Measurements from ENCODE around the gene DHRS7C.

Gene DHRS7C, protein sequence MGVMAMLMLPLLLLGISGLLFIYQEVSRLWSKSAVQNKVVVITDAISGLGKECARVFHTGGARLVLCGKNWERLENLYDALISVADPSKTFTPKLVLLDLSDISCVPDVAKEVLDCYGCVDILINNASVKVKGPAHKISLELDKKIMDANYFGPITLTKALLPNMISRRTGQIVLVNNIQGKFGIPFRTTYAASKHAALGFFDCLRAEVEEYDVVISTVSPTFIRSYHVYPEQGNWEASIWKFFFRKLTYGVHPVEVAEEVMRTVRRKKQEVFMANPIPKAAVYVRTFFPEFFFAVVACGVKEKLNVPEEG

DNA sequence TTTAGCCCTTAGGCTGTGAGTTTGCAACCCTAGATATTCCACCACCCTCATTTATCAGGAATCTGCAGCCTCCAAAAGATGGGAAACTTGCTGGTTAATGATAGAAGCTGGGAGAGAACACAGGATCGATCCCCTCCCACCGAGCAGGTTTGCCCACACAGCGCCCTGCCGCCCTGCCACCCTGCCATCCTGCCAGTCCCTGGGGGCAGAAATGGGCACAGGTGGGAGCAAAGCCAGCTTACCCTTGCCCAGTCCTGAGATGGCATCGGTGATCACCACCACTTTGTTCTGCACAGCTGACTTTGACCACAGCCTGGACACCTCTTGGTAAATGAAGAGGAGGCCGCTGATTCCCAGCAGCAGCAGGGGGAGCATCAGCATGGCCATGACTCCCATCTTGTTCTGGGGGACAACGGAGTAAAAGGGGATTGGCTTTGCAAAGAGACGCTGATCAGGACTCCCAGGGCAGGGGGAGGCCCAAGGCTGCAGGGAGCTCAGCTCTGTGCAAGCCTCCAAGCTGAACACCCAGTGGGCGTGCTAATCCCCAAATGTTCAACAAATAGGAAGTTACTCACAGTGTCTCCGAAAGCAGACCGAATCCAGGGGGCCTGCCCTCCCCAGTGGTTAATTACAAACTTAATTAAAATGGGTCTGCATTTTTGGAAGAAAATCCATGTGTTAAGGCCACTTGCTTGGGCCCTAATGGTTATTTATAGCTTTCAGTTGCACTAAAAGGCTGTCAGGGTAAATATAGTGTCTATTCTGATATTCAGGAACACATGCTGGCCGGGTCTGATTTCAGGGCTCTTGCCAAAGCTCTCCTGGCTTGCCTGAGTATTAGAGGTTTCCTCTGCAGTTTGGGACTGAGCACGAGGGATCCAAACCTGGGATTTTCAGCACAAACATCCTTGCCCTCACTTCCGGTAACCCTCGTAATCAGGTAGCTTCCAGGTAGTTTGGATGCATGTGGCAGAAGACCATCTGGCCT is at the start of gene DHRS7C:
Gene DHRS7C (minus strand): TSS at position 704 of the 988 bp plus-strand sequence. CDS start 308 bp downstream, at position 396.
- peak in 2 of 56 donors; percentile 11 to 14 for DNase-seq

GRCh38 chr17:9839433-9839832 is 48.0 kb upstream of the DHRS7C start:
- DNase-seq, result no peak

- DNase-seq, result no peak
These were observed 46.4 kb upstream of the DHRS7C start for GRCh38 chr17:9837551-9838471.

GRCh38 chr17:9833922-9834321 is 42.5 kb upstream of the DHRS7C start:
- DNase-seq, result no peak

GRCh38 chr17:9830711-9831110 is 39.3 kb upstream of the DHRS7C start:
- no peak for DNase-seq

- no peak for DNase-seq
These were observed 38.0 kb upstream of the DHRS7C start for GRCh38 chr17:9829343-9829742.

DNA sequence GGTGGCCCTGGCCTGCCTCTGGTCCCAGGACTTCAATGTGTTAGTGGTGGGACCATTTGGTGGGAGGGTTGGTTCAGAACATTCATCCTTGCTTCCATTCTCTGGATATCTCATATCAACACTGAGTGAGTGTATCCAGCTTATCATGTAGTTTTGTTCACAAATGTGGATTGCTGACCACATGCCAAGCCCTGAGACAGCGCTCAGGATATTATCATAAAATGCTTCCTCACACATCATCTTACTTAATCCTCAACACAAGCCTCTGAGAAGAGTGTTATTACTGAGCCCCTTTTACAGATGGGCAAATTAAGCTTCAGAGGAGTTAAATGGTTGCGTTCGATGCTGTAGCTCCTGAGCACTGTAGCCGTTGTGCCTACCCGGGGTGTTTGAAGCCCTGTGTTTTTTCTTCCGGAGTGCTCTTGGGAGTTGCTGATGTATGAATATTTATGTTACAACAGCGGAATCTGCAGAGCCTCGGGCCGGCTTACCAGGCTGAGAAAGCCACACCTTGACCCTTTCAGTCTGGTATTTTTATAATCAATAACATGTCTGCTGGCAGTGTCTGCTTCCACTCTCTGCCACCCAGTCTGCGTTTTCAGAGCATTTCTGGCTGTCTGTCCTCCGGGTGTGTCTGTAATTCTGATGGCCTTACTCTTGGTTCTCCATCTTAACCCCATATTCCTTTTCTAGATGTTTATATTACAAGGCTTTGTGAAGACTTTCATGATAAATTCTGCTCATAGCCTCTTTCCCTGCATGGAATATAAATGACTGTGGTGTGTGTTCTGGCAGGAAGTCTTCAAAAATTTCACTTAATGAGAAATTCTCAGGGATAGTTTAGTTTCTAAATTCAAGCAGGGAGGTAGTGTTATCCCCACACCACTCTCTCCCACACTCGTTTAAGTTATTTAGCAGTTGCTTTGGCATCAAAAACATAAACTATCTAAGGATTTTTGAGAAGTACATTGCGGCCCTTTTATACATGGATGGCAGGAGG is 37.2 kb upstream of the DHRS7C start:
- DNase-seq, result no peak

- no peak for DNase-seq
These were observed 34.3 kb upstream of the DHRS7C start, which contains the start of gene GLP2R for GRCh38 chr17:9825641-9826150. GLP2R (plus strand) TSS chr17:9825924; CDS start chr17:9826064, 140 bp downstream.

GRCh38 chr17:9824797-9825338 is 33.5 kb upstream of the DHRS7C start:
- DNase-seq, result no peak

- no peak for DNase-seq
These were observed 32.7 kb upstream of the DHRS7C start for GRCh38 chr17:9824094-9824493.

- no peak for DNase-seq
These were observed 30.5 kb upstream of the DHRS7C start, which contains the start of gene GSG1L2 for GRCh38 chr17:9821921-9822320. GSG1L2 (minus strand) TSS chr17:9822079; CDS start chr17:9822071, 8 bp downstream.

DNA sequence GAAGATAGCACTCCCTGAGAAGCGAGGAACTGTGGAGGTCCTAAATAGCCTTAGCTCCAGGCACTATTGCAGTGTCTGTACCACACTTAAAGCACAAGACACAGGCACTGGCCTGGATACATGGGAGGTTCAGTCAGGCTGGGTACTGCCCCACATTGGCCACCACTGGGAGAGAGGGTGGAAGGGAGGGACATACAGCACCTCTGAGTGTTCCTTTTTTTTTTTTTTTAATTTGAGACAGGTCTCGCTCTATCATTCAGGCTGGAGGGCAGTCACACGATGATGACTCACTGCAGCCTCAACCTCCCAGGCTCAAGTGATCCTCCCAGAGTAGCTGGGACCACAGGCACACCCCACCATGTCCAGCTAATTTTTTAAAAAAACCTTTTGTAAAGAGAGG is 29.1 kb upstream of the DHRS7C start:
- no peak for DNase-seq

- no peak for DNase-seq
These were observed 27.4 kb upstream of the DHRS7C start for GRCh38 chr17:9818760-9819159.

GRCh38 chr17:9817086-9817485 is 25.7 kb upstream of the DHRS7C start:
- DNase-seq, result peak in 23 of 56 donors; percentile 1 to 52 (median 18)

- no peak for DNase-seq
These were observed 25.1 kb upstream of the DHRS7C start for GRCh38 chr17:9816472-9816871.

GRCh38 chr17:9814337-9814945 is 23.0 kb upstream of the DHRS7C start:
- DNase-seq, result no peak

DNA sequence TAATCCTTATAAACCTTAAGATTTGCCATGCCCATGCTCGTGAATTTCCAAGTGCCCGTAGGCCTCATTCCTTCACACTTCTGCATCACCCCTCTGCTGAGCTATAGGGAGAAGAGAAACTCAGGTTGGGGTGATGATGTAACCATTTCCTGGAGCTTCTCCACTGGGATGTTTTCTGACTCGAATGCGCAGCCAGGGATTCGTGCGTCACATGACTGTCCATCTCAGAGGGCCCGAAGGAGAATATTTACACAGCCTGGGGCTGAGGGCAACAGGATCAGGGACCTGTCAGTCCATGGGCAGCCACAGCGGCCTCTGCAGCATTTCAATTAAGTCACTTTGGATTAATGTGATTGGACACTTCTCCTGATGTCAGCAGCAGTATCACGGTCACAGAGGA is 21.8 kb upstream of the DHRS7C start:
- DNase-seq, result no peak

GRCh38 chr17:9811537-9811936 is 20.1 kb upstream of the DHRS7C start:
- DNase-seq, result no peak

- no peak for DNase-seq
These were observed 19.7 kb upstream of the DHRS7C start for GRCh38 chr17:9811086-9811485.

All from amygdala (tissue), 56 donors.